ENCODE data around the gene UTP4.
"Not testable (repeated sequence)": the region's sequence is repeated elsewhere in the genome, so short reads cannot be mapped to it uniquely, and the experiment has no call there.

The UTP4 gene

DNA sequence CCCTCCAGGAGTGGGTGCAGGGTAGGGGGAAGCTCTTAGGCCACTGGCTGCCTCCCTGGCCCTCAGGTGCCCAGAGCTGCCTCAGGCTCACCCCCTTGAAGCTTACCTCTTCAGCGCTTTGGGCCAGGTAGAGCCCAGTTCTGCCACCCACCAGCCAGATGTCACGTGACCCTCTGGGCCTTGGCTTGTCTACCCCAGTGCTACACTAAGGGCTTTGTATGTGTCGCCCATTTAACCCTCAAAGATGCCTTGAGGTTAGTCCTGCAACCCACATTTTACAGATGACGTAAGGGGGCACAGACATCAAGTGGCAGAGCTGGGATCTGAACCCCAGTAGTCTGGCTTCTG lies 23.6 kb upstream of the UTP4 start:
- H3K4me3 ChIP-seq: peak overlapping the region in 1 of 7 experiments; percentile 65

DNA sequence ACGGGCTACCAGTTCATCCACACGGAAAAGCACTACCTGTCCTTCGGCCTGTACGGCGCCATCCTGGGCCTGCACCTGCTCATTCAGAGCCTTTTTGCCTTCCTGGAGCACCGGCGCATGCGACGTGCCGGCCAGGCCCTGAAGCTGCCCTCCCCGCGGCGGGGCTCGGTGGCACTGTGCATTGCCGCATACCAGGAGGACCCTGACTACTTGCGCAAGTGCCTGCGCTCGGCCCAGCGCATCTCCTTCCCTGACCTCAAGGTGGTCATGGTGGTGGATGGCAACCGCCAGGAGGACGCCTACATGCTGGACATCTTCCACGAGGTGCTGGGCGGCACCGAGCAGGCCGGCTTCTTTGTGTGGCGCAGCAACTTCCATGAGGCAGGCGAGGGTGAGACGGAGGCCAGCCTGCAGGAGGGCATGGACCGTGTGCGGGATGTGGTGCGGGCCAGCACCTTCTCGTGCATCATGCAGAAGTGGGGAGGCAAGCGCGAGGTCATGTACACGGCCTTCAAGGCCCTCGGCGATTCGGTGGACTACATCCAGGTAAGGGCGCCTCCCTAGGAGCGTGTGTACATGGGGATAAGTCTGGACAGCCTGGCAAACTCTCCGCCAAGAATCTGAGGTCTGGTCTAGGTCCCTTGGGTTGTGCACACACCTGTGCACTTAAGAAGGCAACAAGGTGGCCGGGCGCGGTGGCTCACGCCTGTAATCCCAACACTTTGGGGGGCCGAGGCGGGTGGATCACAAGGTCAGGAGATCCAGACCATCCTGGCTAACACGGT lies 22.8 kb upstream of the UTP4 start:
- Histone ChIP-seq H3K27ac (peak overlapping the region in 1 of 21 experiments; percentile 41), H3K4me3 (peak overlapping the region in 1 of 7 experiments; percentile 65)

More for the DNA sequence above, 23.6 kb upstream of the UTP4 start:
- H3K27ac ChIP-seq: peak overlapping the region in 1 of 21 experiments; percentile 91

DNA sequence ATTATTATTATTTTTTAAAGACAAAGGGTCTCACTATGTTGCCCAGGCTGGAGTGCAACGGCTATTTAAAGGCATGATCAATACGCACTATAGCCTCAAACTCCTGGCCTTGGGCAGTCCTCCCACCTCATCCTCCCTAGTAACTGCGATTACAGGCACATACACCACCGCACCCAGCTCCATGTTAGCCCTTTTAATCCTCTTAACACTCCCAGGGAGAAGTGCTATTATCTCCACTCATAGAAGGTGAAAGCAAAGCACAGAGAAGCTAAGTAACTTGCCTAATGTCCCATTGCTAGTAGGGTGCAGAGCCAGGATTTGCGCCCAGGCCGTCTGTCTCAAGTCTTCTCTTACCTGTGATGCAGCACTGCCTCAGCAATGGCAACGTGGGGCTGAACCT lies 22.0 kb upstream of the UTP4 start:
- H3K27ac ChIP-seq: no peak overlapping the region
- H3K4me3 ChIP-seq: peak overlapping the region in 1 of 7 experiments; percentile 65

DNA sequence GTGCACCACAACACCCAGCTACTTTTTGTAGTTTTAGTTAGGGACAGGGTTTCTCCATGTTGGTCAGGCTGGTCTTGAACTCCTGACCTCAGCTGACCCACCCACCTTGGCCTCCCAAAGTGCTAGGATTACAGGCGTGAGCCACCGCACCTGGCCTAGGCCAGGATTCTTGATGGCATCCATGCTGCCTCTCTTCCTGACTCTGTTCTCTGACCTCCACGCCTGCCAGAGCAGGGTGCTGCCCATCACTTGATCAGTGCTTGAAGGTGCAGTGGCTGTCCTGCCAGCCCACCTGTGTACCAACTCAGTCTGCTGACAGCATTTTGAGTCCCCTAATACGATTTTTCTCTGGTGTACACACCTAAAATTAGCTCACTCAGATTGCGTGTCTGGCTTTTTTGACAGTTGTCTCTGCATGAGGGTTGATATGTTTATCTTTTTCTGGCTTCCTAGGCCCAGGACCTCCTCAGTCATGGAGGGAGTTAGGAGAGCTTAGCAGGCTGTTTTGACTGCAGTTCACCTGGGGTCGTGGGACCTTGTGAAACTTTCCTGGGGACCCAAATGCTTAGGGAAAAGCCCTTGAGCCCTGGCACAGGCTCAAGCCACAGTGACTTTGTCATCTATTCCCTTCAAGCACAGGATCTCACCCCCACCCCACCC lies 21.1 kb upstream of the UTP4 start:
- H3K27ac ChIP-seq: peak overlapping the region in 1 of 21 experiments; percentile 10
- H3K4me3 ChIP-seq: no peak overlapping the region

DNA sequence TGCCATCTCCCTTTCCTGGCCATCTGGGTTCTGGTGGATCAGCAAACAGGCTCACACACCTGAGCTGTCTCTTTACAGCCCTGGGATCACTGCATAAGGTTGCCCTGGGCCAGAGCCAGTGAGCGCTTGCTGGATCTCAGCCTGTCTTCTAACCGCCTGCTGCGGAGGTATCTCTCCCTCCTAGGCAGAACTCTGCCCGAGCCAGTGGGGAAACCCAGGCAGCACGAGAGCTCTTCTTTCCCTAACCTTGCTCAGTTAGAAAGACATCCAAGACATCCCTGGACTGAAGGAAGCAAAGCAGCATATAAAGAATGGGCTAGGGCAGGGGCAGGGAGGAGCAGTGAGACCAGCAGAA lies 20.6 kb upstream of the UTP4 start:
- no peak overlapping the region for H3K4me3 ChIP-seq
- peak overlapping the region in 3 of 21 experiments; percentile 10 to 30 (median 16) for H3K27ac ChIP-seq

DNA sequence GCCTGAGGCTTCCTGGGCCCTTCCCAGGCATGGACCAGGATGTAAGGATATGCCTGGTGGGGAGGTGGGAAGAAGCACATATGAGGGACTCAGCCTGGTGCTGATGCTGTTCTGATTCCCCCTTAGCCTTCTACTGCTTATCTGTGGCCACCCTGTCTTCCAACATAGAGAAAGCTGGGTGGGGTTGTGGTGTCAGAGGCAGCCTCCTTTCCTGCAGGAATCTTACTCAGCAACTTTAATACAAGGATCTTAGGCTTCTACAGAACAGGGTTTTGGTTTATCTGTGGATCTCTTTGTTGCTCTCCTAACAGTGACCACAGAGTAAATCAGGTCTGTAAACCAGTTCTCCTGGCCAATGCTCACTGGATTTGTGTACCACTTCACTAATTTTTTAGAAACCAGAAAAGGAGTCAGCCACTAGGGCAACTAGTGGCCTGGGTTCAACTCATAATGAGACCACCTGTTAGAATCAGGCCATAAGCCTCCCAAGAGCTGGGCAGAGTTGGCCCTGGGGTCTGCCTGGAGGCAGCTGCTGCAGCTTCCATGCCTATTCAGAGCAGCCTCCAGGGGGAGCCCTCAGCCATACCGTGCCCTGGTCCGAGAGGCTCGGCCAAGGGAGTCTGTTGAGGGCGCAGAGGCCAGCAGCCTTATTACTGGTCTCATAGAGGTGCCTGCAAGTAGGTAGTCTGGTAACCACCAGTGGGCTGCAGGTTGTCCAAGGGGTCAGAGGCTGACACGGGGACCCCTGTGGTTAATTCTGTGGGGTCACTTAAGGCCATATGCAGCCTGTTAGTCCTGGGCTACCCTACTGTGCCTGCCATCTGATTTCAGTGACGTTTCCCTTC lies 19.9 kb upstream of the UTP4 start:
- no peak overlapping the region for H3K4me3 ChIP-seq
- H3K27ac ChIP-seq: peak overlapping the region in 2 of 21 experiments; percentile 16 to 30

DNA sequence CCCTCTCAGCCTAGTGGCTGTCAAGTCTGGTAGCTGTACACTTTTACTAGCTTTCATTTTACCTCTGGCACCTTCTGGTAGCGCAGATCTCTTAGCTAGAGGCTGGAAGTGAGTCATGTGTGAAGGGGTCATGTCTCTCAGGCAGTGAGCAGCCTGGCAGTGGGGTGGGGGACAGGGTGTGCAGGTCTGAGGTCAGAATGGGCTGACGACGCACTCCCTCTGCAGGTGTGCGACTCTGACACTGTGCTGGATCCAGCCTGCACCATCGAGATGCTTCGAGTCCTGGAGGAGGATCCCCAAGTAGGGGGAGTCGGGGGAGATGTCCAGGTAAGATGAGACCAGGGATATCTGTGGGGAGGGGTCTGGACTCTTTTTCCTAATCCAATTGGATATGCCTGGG lies 19.2 kb upstream of the UTP4 start:
- Histone ChIP-seq H3K27ac (no peak overlapping the region), H3K4me3 (no peak overlapping the region)

DNA sequence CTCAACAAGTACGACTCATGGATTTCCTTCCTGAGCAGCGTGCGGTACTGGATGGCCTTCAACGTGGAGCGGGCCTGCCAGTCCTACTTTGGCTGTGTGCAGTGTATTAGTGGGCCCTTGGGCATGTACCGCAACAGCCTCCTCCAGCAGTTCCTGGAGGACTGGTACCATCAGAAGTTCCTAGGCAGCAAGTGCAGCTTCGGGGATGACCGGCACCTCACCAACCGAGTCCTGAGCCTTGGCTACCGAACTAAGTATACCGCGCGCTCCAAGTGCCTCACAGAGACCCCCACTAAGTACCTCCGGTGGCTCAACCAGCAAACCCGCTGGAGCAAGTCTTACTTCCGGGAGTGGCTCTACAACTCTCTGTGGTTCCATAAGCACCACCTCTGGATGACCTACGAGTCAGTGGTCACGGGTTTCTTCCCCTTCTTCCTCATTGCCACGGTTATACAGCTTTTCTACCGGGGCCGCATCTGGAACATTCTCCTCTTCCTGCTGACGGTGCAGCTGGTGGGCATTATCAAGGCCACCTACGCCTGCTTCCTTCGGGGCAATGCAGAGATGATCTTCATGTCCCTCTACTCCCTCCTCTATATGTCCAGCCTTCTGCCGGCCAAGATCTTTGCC lies 18.0 kb upstream of the UTP4 start:
- Histone ChIP-seq H3K27ac (no peak overlapping the region), H3K4me3 (no peak overlapping the region)

DNA sequence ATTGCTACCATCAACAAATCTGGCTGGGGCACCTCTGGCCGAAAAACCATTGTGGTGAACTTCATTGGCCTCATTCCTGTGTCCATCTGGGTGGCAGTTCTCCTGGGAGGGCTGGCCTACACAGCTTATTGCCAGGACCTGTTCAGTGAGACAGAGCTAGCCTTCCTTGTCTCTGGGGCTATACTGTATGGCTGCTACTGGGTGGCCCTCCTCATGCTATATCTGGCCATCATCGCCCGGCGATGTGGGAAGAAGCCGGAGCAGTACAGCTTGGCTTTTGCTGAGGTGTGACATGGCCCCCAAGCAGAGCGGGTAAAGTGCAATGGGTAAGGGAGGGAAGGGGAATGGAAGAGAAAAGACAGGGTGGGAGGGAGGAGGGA lies 17.5 kb upstream of the UTP4 start:
- Histone ChIP-seq H3K27ac (no peak overlapping the region), H3K4me3 (no peak overlapping the region)

DNA sequence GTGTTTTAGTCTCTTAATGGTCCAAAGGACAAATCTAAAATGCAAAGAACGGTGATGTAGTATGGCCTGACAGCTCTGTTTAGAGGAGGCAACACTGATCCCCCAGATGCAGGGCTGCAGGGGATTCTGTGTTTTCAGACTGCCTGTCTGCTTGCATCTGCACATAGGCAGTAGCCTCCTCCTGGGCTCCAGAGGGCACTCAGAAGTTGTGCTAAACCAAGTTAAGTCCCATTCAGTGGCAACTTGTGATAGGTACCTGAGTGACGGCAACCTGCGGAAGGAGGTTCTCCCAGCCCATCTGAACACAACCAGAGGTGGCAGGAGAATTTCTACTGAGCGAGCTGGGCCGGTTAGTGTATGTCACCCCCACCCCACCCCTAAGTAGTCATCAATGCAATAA lies 17.1 kb upstream of the UTP4 start:
- no peak overlapping the region for H3K4me3 ChIP-seq
- H3K27ac ChIP-seq: no peak overlapping the region

DNA sequence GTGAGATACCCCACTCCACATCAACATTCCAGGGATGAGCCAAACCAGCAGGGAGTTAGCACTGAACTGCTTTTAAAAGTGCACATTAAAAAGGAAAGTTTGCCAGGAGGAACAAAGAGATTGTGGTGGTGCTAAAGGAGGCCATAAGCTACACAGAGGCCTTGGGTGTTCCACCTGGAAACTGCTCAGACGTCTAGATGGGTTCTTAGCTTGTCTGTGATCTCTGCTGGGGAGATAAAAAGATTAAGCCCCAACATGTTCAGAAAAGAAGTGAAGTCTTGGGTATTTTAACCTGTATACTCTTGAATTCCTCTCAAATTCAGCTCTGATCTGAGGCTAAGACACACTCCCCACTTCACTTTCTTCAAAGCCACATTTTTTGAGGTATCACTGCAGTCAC lies 16.6 kb upstream of the UTP4 start:
- Histone ChIP-seq H3K4me3 (no peak overlapping the region), H3K27ac (peak overlapping the region in 1 of 21 experiments; percentile 5)

DNA sequence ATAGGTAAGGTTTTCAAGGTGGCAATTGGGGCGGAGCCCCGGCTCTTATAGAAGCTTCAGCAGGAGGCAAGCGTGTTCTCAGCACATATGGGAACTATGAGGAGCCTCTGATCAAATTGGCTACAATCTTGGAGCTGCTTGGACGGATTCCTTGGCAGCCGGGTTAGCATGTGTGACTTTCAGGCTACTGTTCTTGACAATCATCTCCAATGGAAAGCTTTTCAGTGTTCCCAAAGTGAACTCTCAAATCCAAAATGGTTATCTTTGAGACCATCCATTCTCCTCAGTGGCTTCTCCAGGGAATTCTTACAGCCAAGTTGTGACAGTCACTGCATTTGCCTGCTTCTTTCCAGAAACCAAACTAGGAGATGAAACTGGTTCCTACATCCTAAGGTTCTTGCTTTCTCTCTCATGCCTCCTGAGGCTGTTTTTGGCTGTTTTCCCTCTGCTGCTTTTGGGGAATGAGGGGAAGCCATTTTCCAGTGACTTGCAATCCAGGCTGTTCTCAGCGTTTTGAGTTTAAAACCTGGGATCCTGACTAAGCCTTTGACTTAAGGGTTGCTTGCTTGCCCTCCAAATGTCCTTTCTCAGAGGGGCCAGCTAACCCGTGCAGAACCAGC lies 16.1 kb upstream of the UTP4 start:
- H3K4me3 ChIP-seq: no peak overlapping the region
- peak overlapping the region in 1 of 21 experiments; percentile 5 for H3K27ac ChIP-seq

DNA sequence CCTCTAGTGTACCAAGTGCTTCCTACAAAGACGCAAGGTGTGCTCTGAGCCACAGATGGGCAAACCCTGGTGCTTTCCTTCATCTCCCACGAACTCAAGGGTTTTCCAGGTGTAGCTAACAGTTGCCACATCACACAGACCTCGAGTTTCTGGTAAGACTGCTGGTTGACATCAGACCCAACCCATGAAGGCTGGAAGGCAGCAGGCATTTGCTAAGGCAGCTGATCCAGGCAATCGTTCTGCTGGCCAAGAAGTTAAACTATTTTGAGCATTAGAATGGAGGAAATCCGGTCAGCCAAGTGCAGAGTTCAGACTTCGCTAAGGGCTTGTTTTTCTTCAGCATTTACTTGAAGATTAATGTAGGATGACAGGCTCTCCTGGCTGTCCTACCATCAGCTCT lies 15.5 kb upstream of the UTP4 start:
- peak overlapping the region in 1 of 21 experiments; percentile 5 for H3K27ac ChIP-seq
- no peak overlapping the region for H3K4me3 ChIP-seq

DNA sequence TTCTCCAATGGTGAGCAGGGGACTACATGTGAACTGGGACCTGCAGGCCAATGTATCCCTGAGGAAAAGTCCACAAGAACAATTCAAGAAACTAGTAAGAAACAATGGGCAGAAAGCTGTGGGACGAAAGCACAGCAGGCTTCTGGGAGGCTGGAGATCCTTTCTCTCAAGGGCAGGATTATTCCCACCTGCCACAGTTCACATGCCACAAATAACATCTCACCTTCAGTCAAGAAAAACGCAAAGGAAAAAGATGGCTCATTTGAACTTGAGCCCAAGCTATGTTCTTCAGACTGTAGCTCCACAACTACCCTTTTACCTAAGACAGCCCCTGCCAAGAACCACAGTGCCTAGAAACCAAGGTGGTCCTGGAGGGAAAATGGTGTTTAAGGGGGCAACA lies 14.0 kb upstream of the UTP4 start:
- Histone ChIP-seq H3K27ac (no peak overlapping the region), H3K4me3 (no peak overlapping the region)

DNA sequence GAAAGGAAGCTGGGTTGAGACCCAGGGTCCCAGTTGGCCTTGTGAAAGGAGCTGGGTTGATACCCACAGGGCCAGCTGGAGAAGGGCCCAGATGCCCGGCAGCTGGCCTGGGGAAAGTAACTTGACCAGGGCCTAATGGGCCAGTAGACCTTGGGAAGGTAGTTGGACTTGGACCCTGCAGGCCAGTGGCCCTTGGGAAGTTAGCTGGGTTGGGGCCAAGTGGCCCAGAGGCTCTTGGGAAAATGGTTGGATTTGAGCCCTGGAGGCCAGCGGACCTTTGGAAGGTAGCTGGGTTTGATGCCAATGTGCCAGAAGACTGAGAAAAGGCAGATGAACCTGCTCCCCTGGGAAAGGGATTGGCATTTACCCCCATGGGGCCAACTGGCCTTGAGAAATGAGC lies 13.5 kb upstream of the UTP4 start:
- Histone ChIP-seq H3K27ac (no peak overlapping the region), H3K4me3 (no peak overlapping the region)

DNA sequence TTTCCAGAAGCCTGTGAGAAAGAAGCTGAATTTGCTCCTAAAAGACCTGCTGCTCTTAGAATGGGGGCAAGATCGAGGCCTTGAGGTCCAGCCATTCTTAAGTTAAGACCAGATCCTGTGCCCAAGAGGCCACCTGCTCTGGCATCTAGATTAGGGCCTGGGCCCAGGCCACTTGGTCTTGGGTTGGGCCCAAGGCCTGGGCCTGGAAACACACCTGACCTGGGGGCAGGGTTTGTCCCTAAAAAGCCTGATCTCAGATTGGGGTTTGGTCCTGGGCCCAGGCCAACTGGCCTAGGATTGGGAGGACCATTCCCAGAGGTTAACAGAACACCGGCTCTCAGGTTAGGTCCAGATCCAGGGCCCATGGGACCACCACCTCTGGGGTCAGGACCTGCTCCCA lies 12.9 kb upstream of the UTP4 start:
- no peak overlapping the region for H3K27ac ChIP-seq
- no peak overlapping the region for H3K4me3 ChIP-seq

DNA sequence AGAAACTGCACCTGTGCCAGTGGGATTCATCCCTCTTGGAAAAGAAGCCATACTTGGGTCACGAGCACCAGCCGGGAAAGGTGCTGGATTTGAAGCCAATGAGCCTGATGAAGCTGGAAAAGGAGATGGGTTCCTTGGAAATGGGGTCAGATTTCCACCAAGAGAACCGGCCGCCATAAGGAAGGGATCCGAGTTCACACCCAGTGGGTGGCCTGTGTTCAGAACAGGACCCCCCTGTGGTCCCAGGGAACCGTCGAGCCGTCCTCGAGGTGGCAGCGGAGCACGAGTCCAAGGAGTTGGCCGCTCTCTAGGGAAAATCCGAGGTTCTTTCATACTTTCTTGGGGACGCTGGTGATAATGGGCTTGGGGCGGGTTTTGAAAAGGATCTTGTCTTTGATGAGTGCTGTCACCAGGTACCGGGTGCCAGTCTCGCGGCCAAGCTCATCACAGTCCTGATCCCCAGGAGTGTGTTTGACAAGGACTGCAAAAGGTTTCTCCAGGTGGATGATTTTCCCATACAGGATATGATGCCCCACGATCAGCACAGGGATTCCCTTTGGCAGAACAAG lies 12.3 kb upstream of the UTP4 start:
- H3K4me3 ChIP-seq: no peak overlapping the region
- no peak overlapping the region for H3K27ac ChIP-seq

DNA sequence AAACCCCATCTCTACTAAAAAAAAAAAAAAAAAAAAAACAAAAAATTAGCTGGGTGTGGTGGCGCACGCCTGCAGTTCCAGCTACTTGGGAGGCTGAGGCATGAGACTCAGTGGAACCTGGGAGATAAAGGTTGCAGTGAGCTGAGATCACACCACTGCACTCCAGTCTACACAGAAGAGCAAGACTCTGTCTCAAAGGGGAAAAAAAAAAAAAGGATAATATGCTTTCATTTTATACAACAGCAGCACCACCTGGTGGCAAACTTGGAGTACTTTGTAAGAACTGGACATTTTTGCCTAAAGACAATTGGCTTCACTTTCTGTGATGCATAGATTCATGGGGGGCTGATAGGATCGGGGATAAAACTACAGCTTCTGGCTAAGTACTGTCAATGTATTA lies 8.5 kb upstream of the UTP4 start:
- Histone ChIP-seq H3K27ac (no peak overlapping the region), H3K4me3 (no peak overlapping the region)

DNA sequence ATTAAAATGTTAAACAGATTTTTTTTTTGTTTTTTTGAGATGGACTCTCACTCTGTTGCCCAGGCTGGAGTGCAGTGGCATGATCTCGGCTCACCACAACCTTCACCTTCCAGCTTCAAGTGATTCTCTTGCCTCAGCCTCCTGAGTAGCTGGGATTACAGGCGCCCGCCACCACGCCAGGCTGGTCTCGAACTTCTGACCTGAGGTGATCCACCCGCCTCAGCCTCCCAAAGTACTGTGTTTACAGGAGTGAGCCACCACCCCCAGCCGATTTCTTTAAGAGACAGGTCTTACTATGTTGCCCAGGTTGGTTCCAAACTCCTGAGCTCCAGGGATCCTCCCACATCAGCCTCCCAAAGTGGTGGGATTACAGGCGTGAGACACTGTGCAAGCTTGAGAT lies 8.0 kb upstream of the UTP4 start:
- not testable (repeated sequence) for H3K27ac ChIP-seq, H3K4me3 ChIP-seq

DNA sequence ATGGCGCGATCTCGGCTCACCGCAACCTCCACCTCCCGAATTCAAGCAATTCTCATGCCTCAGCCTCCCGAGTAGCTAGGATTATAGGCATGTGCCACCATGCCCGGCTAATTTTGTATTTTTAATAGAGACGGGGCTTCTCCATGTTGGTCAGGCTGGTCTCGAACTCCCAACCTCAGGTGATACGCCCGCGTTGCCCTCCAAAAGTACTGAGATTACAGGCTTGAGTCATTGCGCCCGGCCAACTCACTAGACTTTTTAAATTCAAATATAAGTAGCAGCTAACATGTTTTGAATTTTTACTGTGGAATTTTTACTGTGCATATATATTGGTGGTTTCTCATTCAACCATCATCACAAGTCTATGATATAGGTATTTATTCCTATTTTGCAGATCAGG lies 7.5 kb upstream of the UTP4 start:
- H3K27ac ChIP-seq, H3K4me3 ChIP-seq: not testable (repeated sequence)
